ENCODE measurements around the gene SPIN2B. TPM values are rescaled to one million over a fixed set of nuclear protein-coding genes. Genes with fewer than 3 reads are reported as not detected.

SPIN2B gene
- total RNA-seq, 1 experiment from 2014 or later: 13.9 TPM

GRCh38 chrX:57135287-57135686 is 13.9 kb upstream of the SPIN2B start (continued):
- TF ChIP-seq, protein P1, sequence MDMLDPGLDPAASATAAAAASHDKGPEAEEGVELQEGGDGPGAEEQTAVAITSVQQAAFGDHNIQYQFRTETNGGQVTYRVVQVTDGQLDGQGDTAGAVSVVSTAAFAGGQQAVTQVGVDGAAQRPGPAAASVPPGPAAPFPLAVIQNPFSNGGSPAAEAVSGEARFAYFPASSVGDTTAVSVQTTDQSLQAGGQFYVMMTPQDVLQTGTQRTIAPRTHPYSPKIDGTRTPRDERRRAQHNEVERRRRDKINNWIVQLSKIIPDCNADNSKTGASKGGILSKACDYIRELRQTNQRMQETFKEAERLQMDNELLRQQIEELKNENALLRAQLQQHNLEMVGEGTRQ (CRISPR knock-in tag; IDR thresholded peaks at IDR 0.05): no peak
- no peak for TF ChIP-seq ZNF138 (CRISPR knock-in tag; conservative IDR thresholded peaks at IDR 0.05)

DNA sequence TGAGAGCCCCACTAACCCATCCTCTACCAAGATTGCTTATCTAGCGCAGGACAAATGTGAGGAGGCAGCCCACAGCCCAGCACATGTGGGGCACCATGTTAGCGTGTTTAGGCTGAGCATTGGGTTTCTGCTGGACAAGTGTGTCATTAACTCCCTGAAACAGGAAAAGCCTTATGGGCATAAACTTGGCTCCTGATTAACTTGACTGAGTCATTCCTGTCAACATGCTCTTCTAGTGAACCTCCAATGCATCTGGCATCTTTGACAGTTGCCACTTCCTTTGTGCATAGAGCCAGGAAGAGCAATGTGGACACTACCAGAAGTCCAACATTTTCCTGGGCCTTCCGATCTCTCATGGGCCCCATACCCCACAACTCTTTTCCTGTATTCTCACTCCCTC is 13.4 kb upstream of the SPIN2B start:
- TF ChIP-seq, protein P2, sequence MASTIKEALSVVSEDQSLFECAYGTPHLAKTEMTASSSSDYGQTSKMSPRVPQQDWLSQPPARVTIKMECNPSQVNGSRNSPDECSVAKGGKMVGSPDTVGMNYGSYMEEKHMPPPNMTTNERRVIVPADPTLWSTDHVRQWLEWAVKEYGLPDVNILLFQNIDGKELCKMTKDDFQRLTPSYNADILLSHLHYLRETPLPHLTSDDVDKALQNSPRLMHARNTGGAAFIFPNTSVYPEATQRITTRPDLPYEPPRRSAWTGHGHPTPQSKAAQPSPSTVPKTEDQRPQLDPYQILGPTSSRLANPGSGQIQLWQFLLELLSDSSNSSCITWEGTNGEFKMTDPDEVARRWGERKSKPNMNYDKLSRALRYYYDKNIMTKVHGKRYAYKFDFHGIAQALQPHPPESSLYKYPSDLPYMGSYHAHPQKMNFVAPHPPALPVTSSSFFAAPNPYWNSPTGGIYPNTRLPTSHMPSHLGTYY (CRISPR knock-in tag; IDR thresholded peaks at IDR 0.05): no peak
- TF ChIP-seq GTF2I (CRISPR knock-in tag; conservative IDR thresholded peaks at IDR 0.05) (no peak), ZNF317 (CRISPR knock-in tag; IDR thresholded peaks at IDR 0.05; ENCODE audit: borderline replicate concordance, low read depth) (no peak), SMAD3 (CRISPR knock-in tag; IDR thresholded peaks at IDR 0.05; ENCODE audit: borderline replicate concordance) (no peak), HMGA2 (CRISPR knock-in tag; IDR thresholded peaks at IDR 0.05) (no peak), ZNF121 (CRISPR knock-in tag; IDR thresholded peaks at IDR 0.05) (no peak), AFF4 (CRISPR knock-in tag; IDR thresholded peaks at IDR 0.05; ENCODE audit: borderline replicate concordance) (no peak), ZNF232 (CRISPR knock-in tag; IDR thresholded peaks at IDR 0.05) (no peak), TEAD4 (CRISPR knock-in tag; IDR thresholded peaks at IDR 0.05) (no peak), ZNF416 (CRISPR knock-in tag; IDR thresholded peaks at IDR 0.05) (no peak), JAZF1 (CRISPR knock-in tag; IDR thresholded peaks at IDR 0.05) (no peak), ZNF425 (CRISPR knock-in tag; conservative IDR thresholded peaks at IDR 0.05) (no peak), JUN (CRISPR knock-in tag; IDR thresholded peaks at IDR 0.05) (no peak)
- TF ChIP-seq, protein P3, sequence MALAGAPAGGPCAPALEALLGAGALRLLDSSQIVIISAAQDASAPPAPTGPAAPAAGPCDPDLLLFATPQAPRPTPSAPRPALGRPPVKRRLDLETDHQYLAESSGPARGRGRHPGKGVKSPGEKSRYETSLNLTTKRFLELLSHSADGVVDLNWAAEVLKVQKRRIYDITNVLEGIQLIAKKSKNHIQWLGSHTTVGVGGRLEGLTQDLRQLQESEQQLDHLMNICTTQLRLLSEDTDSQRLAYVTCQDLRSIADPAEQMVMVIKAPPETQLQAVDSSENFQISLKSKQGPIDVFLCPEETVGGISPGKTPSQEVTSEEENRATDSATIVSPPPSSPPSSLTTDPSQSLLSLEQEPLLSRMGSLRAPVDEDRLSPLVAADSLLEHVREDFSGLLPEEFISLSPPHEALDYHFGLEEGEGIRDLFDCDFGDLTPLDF (CRISPR knock-in tag; IDR thresholded peaks at IDR 0.05): no peak
- H3K27ac Mint-ChIP-seq: no peak overlapping the region
- peaks cover 6% of the 10 kb centered on the region; the same call in 1 of the 2 replicates for H3K36me3 Mint-ChIP-seq
- POLR2A ChIA-PET: no interaction called here
- H3K27me3 Mint-ChIP-seq (ENCODE audit: low read depth): no peaks in the 10 kb centered on the region
- no peaks in the 10 kb centered on the region for H3K9me3 Mint-ChIP-seq
- CTCF ChIA-PET: no interaction called here
- ATAC-seq: no peak
- H3K4me1 Mint-ChIP-seq: peaks cover 27% of the 10 kb centered on the region
- no peak for DNase-seq (ENCODE audit: low spot score)
- no peak overlapping the region for H3K4me3 Mint-ChIP-seq

Measured in WTC11 (cell line).